SK-N-SH (cell line): ENCODE measurements around the gene KANK4. TPM values are rescaled to one million over a fixed set of nuclear protein-coding genes. Genes with fewer than 3 reads are reported as not detected.

ENCODE experiments used
- CTCF ChIA-PET: fragments of 300-600, 350-600 bp; formaldehyde crosslinking; extraction: SDS; loops from one replicate; lab custom pipeline; 2021; lab: Yijun Ruan, JAX
- POLR2A ChIA-PET: fragments of 350-600 bp; sonication (Branson Sonifier 250); formaldehyde crosslinking; extraction: SDS; loops from one replicate; lab custom pipeline; 2020; ENCODE audit warnings: antibody characterized with exemption, inconsistent platforms; lab: Yijun Ruan, JAX
- DNase-seq: peaks from one replicate; pipeline ENCODE4 v3.0.0; 2012
- H2AFZ ChIP-seq: fragments of 200-600 bp; sonication (generic); 2 replicates; pipeline ENCODE4 v1.8.1; 2016; ENCODE audit warnings: antibody characterized with exemption, mild to moderate bottlenecking, low read depth
- H3F3A ChIP-seq: fragments of 200-600 bp; sonication (generic); replicated peaks from 2 replicates; pipeline ENCODE3; 2016; ENCODE audit warnings: antibody characterized with exemption, mild to moderate bottlenecking; ENCODE audit not compliant: insufficient read depth
- H3K27ac ChIP-seq, 2 experiments: fragments of 200-500 bp in 1 of 2; fragments of 200-600 bp in 1 of 2; sonication (Bioruptor generic) in 1 of 2; sonication (generic), shearing (Covaris generic) in 1 of 2; 2 replicates each; pipeline versions ENCODE4 v1.5.1 to v1.6.1; 2014 to 2016; ENCODE audit warnings: low read depth in 2 of 2, inconsistent platforms in 1 of 2, low read length in 1 of 2, mild to moderate bottlenecking in 1 of 2, mixed read lengths in 1 of 2
- H3K27me3 ChIP-seq: fragments of 200-600 bp; sonication (generic), shearing (Covaris generic); 2 replicates; pipeline ENCODE4 v1.6.1; 2016; ENCODE audit warnings: mixed run types; ENCODE audit not compliant: insufficient read depth
- H3K36me3 ChIP-seq, 2 experiments: fragments of 200-500 bp in 1 of 2; fragments of 200-600 bp in 1 of 2; sonication (Bioruptor generic) in 1 of 2; sonication (generic) in 1 of 2; replicated peaks in 1 of 2; 2 replicates each; pipeline versions ENCODE3 to v1.5.1; 2014 to 2016; ENCODE audit warnings: low read length in 1 of 2, mild to moderate bottlenecking in 1 of 2; ENCODE audit not compliant: insufficient read depth in 2 of 2, control insufficient read depth in 1 of 2
- H3K4me1 ChIP-seq, 2 experiments: fragments of 200-500 bp in 1 of 2; fragments of 200-600 bp in 1 of 2; sonication (Bioruptor generic) in 1 of 2; sonication (generic), shearing (Covaris generic) in 1 of 2; 2 replicates each; pipeline versions ENCODE4 v1.5.1 to v1.6.1; 2014 to 2016; ENCODE audit warnings: low read depth in 1 of 2, low read length in 1 of 2, mixed run types in 1 of 2; ENCODE audit not compliant: insufficient read depth in 2 of 2, control insufficient read depth in 1 of 2
- H3K4me2 ChIP-seq: fragments of 200-600 bp; sonication (generic), shearing (Covaris generic); 2 replicates; pipeline ENCODE4 v1.6.1; 2017; ENCODE audit warnings: mixed run types
- H3K4me3 ChIP-seq, 2 experiments: fragments of 200-500 bp in 1 of 2; fragments of 200-600 bp in 1 of 2; sonication (Bioruptor generic) in 1 of 2; sonication (generic), shearing (Covaris generic) in 1 of 2; 2 replicates each; pipeline versions ENCODE4 v1.5.1 to v1.8.1; 2014 to 2016; ENCODE audit warnings: low read depth in 2 of 2, inconsistent platforms in 1 of 2, low read length in 1 of 2, mild to moderate bottlenecking in 1 of 2, mixed read lengths in 1 of 2, moderate library complexity in 1 of 2
- H3K79me2 ChIP-seq: fragments of 200-600 bp; sonication (generic); 2 replicates; pipeline ENCODE4 v1.8.1; 2017; ENCODE audit warnings: mild to moderate bottlenecking; ENCODE audit not compliant: insufficient read depth
- H3K9ac ChIP-seq: fragments of 200-600 bp; sonication (generic); 2 replicates; pipeline ENCODE4 v1.6.1; 2017; ENCODE audit warnings: mixed run types
- H3K9me2 ChIP-seq: fragments of 200-600 bp; sonication (generic); 2 replicates; pipeline ENCODE4 v1.6.1; 2017; ENCODE audit warnings: mixed run types
- H3K9me3 ChIP-seq: fragments of 200-600 bp; sonication (generic); 2 replicates; pipeline ENCODE4 v1.6.1; 2017; ENCODE audit warnings: mixed run types, mild to moderate bottlenecking, moderate library complexity
- H4K20me1 ChIP-seq: fragments of 200-600 bp; sonication (generic); 2 replicates; pipeline ENCODE4 v1.6.1; 2017; ENCODE audit warnings: mild to moderate bottlenecking, mixed run types; ENCODE audit not compliant: insufficient read depth
- CHD2 ChIP-seq: fragments of 150-350 bp; IDR thresholded peaks from 2 replicates; pipeline ENCODE4 v1.6.1; 2018; ENCODE audit warnings: low read length; ENCODE audit not compliant: partially characterized antibody
- ELF1 ChIP-seq: IDR thresholded peaks from 2 replicates; pipeline ENCODE4 v1.4.0; 2012
- EP300 ChIP-seq, 2 experiments: IDR thresholded peaks; 2 replicates each; pipeline versions ENCODE4 v1.4.0 to v1.6.1; 2012; ENCODE audit warnings: borderline replicate concordance in 1 of 2, low read depth in 1 of 2, low read length in 1 of 2
- FOXJ3 ChIP-seq: sonication (generic); formaldehyde crosslinking; IDR thresholded peaks from 2 replicates; pipeline ENCODE4 v1.5.1; 2020; ENCODE audit warnings: mild to moderate bottlenecking, missing genetic modification reagents
- GATA2 ChIP-seq: sonication (generic); formaldehyde crosslinking; IDR thresholded peaks from 2 replicates; pipeline ENCODE4 v1.5.0; 2020; ENCODE audit warnings: mild to moderate bottlenecking, missing genetic modification reagents
- JUND ChIP-seq: IDR thresholded peaks from 2 replicates; pipeline ENCODE4 v1.4.0; 2012
- MEF2A ChIP-seq: IDR thresholded peaks from 2 replicates; pipeline ENCODE4 v1.4.0; 2012; ENCODE audit warnings: low read depth, borderline replicate concordance
- NRF1 ChIP-seq: IDR thresholded peaks from 2 replicates; pipeline ENCODE4 v1.6.1; 2012; ENCODE audit warnings: low read depth, mild to moderate bottlenecking, low read length
- POLR2AphosphoS5 ChIP-seq: IDR thresholded peaks from 2 replicates; pipeline ENCODE4 v1.6.1; 2012; ENCODE audit warnings: low read depth, low read length
- RAD21 ChIP-seq: IDR thresholded peaks from 2 replicates; pipeline ENCODE4 v1.6.1; 2012; ENCODE audit warnings: mild to moderate bottlenecking, low read length
- RCOR1 ChIP-seq: fragments of 150-350 bp; IDR thresholded peaks from 2 replicates; pipeline ENCODE4 v1.6.1; 2017; ENCODE audit warnings: antibody characterized with exemption, low read length
- RFX5 ChIP-seq: IDR thresholded peaks from 2 replicates; pipeline ENCODE4 v1.6.1; 2012; ENCODE audit warnings: mild to moderate bottlenecking, improper control_type of control experiment, low read length
- RXRA ChIP-seq: IDR thresholded peaks from 2 replicates; pipeline ENCODE4 v1.4.0; 2012; ENCODE audit warnings: low read depth, mild to moderate bottlenecking, borderline replicate concordance
- TAF1 ChIP-seq: IDR thresholded peaks from 2 replicates; pipeline ENCODE4 v1.6.1; 2012; ENCODE audit warnings: low read depth, mild to moderate bottlenecking, low read length, moderate library complexity, borderline replicate concordance
- USF2 ChIP-seq: fragments of 150-350 bp; IDR thresholded peaks from 2 replicates; pipeline ENCODE4 v1.6.1; 2017; ENCODE audit warnings: antibody characterized with exemption, low read length, low read depth, borderline replicate concordance
- YY1 ChIP-seq: IDR thresholded peaks from 2 replicates; pipeline ENCODE4 v1.4.0; 2012; ENCODE audit warnings: low read depth, mild to moderate bottlenecking
- WGBS: methylation state at CpG from one replicate; pipeline ENCODE4 v1.1.6; 2017; ENCODE audit warnings: low lambda C conversion rate; 5-methylcytosine and 5-hydroxymethylcytosine counted together
- polyA plus RNA-seq, 3 experiments: library from polyadenylated mRNA; depleted of rRNA; stranded (reverse); fragments of >200 nt; gene quantifications; 2 replicates each; pipeline ENCODE4 v1.2.3, GENCODE V29; 2012
- TF ChIP-seq, protein P1 (sequence below): fragments of 150-350 bp; IDR thresholded peaks from 2 replicates; pipeline ENCODE4 v1.6.1; 2016; ENCODE audit warnings: mild to moderate bottlenecking, low read depth, low read length

KANK4 gene
- polyA plus RNA-seq, 1 of the 3 experiments (the other 2 are of a cell fraction) = not detected

GRCh38 chr1:62308606-62309005 is 10.6 kb downstream of the KANK4 start (continued):
- TF ChIP-seq MEF2A = no peak

GRCh38 chr1:62307895-62308492 is 11.2 kb downstream of the KANK4 start:
- H3K4me1 ChIP-seq = peaks cover 0 to 21% of the 10 kb centered on the region in 2 experiments; a peak in 2 of 4 replicates
- no peaks in the 10 kb centered on the region; the same call in 1 of the 2 replicates for H3K27me3 ChIP-seq
- no peak overlapping the region for H2AFZ ChIP-seq
- no peak overlapping the region for H3K4me3 ChIP-seq
- peak overlapping the region in 1 of 2 experiments; percentile 70; a peak in 2 of 4 replicates for H3K27ac ChIP-seq
- H3K9me3 ChIP-seq = no peaks in the 10 kb centered on the region
- ChIA-PET POLR2A (interaction anchor here (1.0 kb wide), 1 partner anchor 128 kb away, joined by 4 read pairs; the partner anchor contains the start of gene USP1), CTCF (interaction anchor here (0.6 to 1.7 kb wide), 6 partner anchors 8 to 132 kb away, joined by 3 to 5 read pairs (median 4); partner anchors contain the start of gene KANK4)
- DNase-seq = peak; percentile 77
- no peaks in the 10 kb centered on the region for H3K9me2 ChIP-seq
- no peaks in the 10 kb centered on the region for H4K20me1 ChIP-seq
- no peak overlapping the region for H3K4me2 ChIP-seq
- 30% methylated on average over 5 of the region's 6 CpGs for whole genome bisulfite sequencing
- no peaks in the 10 kb centered on the region for H3K36me3 ChIP-seq
- no peaks in the 10 kb centered on the region for H3K79me2 ChIP-seq
- H3K9ac ChIP-seq = no peak overlapping the region
- H3F3A ChIP-seq = no peaks in the 10 kb centered on the region
- peak; percentile 81; the same call in 1 of the 2 replicates for TF ChIP-seq RCOR1
- no peak for TF ChIP-seq MEF2A
- no peak for TF ChIP-seq YY1
- TF ChIP-seq GATA2 (CRISPR knock-in tag) = peak; percentile 58; the same call in 1 of the 2 replicates
- TF ChIP-seq EP300 (IDR thresholded peaks at IDR 0.05; ENCODE audit: borderline replicate concordance in 1 of 2, low read depth in 1 of 2, low read length in 1 of 2) = peak in 1 of 2 experiments; percentile 89; a peak in 2 of 4 replicates
- TF ChIP-seq TAF1 = no peak
- peak; percentile 71 for TF ChIP-seq FOXJ3
- TF ChIP-seq RAD21 = 0 out of 2 replicates have a peak, but pooled peaks have one; percentile 12
- TF ChIP-seq RFX5 = 0 out of 2 replicates have a peak, but pooled peaks have one; percentile 30
- TF ChIP-seq NRF1 = no peak
- peak; percentile 85 for TF ChIP-seq CHD2
- TF ChIP-seq POLR2AphosphoS5 = no peak
- TF ChIP-seq RXRA = no peak

- Histone ChIP-seq H3F3A (no peaks in the 10 kb centered on the region), H3K27ac (peak overlapping the region in 1 of 2 experiments; percentile 70; a peak in 1 of 4 replicates), H3K4me3 (no peak overlapping the region), H3K36me3 (no peaks in the 10 kb centered on the region), H4K20me1 (no peaks in the 10 kb centered on the region), H3K4me2 (no peak overlapping the region), H2AFZ (no peak overlapping the region), H3K9me2 (no peaks in the 10 kb centered on the region), H3K27me3 (no peaks in the 10 kb centered on the region; the same call in 1 of the 2 replicates), H3K9me3 (no peaks in the 10 kb centered on the region), H3K9ac (no peak overlapping the region), H3K79me2 (no peaks in the 10 kb centered on the region), H3K4me1 (peaks cover 0 to 18% of the 10 kb centered on the region in 2 experiments; a peak in 2 of 4 replicates)
- ChIA-PET POLR2A (interaction anchor here (1.0 kb wide), 1 partner anchor 129 kb away, joined by 4 read pairs; the partner anchor contains the start of gene USP1), CTCF (interaction anchor here (0.6 to 1.7 kb wide), 4 partner anchors 9 to 100 kb away, joined by 3 to 5 read pairs (median 4); partner anchors contain the start of gene KANK4)
- TF ChIP-seq USF2 = no peak
- TF ChIP-seq, protein P1, sequence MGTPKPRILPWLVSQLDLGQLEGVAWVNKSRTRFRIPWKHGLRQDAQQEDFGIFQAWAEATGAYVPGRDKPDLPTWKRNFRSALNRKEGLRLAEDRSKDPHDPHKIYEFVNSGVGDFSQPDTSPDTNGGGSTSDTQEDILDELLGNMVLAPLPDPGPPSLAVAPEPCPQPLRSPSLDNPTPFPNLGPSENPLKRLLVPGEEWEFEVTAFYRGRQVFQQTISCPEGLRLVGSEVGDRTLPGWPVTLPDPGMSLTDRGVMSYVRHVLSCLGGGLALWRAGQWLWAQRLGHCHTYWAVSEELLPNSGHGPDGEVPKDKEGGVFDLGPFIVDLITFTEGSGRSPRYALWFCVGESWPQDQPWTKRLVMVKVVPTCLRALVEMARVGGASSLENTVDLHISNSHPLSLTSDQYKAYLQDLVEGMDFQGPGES = no peak
- TF ChIP-seq ELF1 = no peak
- TF ChIP-seq RFX5 = no peak
- TF ChIP-seq POLR2AphosphoS5 = no peak
- no peak for TF ChIP-seq JUND
- no peak for TF ChIP-seq TAF1
- TF ChIP-seq EP300 (IDR thresholded peaks at IDR 0.05; ENCODE audit: borderline replicate concordance in 1 of 2, low read depth in 1 of 2, low read length in 1 of 2) = no peak
- no peak for TF ChIP-seq GATA2 (CRISPR knock-in tag)
- TF ChIP-seq NRF1 = no peak
- DNase-seq = no peak
- WGBS = 62% methylated on average over 1 of the region's 1 CpG
Observed at GRCh38 chr1:62307446-62307845, 11.8 kb downstream of the KANK4 start.
